ENCODE results near the gene EHBP1. TPM values are rescaled to one million over a fixed set of nuclear protein-coding genes. Genes with fewer than 3 reads are reported as not detected.

Gene EHBP1
- total RNA-seq, 2 experiments from 2014 or later, result 22.7 to 29.5 TPM

DNA sequence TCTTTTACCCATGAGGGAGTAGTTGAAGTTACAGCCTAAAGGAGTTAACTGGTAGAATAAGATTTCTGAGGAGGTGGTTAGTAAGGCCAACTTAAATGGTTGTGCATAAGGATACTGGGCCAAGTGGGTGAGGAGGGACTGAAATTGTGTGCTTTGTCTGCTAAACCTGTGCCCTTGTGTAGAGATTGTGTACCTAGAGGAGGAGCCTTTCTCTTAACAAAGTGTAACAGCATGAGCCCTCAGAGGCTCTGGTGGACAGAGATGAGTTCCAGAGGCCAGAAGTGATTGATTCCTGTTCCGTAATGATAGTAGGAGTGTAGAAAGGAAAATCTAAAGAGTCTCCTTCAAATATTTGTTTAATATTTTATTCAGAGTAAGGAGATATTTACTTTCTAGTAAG lies 388.0 kb downstream of the EHBP1 start:
- Mint-ChIP-seq H3K27ac (no peak overlapping the region), H3K4me1 (no peaks in the 10 kb centered on the region), H3K9me3 (ENCODE audit: low read depth) (no peaks in the 10 kb centered on the region), H3K27me3 (peaks cover 3% of the 10 kb centered on the region), H3K36me3 (no peaks in the 10 kb centered on the region), H3K4me3 (no peak overlapping the region)
- CTCF ChIA-PET, result no interaction called here
- ATAC-seq, result no peak
- DNase-seq, result no peak

Other genes with a start within 250 kb of the EHBP1 start
- under 1 TPM; 0.12 to 0.26 TPM for gene TMEM17, start 199.5 kb upstream of the EHBP1 start, total RNA-seq